ENCODE results near the gene PGRMC2.
A peak's percentile ranks its signal among the peaks of the same experiment; 100 is the strongest.

Gene PGRMC2

GRCh38 chr4:128308986-128309385 lies 21.4 kb upstream of the PGRMC2 start:
- DNase-seq (ENCODE audit: low spot score in 2 of 2) = no peak
- H3K4me3 Mint-ChIP-seq = no peak overlapping the region
- H3K9me3 Mint-ChIP-seq = no peaks in the 10 kb centered on the region
- no peaks in the 10 kb centered on the region for H3K4me1 Mint-ChIP-seq
- no peak for ATAC-seq
- no peaks in the 10 kb centered on the region for H3K36me3 Mint-ChIP-seq
- H3K27ac Mint-ChIP-seq = no peak overlapping the region

GRCh38 chr4:128307123-128307571 lies 19.5 kb upstream of the PGRMC2 start:
- Mint-ChIP-seq H3K27ac (no peak overlapping the region), H3K4me1 (no peaks in the 10 kb centered on the region), H3K36me3 (no peaks in the 10 kb centered on the region), H3K4me3 (no peak overlapping the region), H3K9me3 (no peaks in the 10 kb centered on the region)
- ATAC-seq = no peak
- no peak for DNase-seq (ENCODE audit: low spot score in 2 of 2)

- no peaks in the 10 kb centered on the region for H3K9me3 Mint-ChIP-seq
- H3K27ac Mint-ChIP-seq = no peak overlapping the region
- H3K36me3 Mint-ChIP-seq = no peaks in the 10 kb centered on the region
- DNase-seq (ENCODE audit: low spot score in 2 of 2) (no peak), ATAC-seq (no peak)
- no peaks in the 10 kb centered on the region for H3K4me1 Mint-ChIP-seq
- H3K4me3 Mint-ChIP-seq = no peak overlapping the region
These were observed 18.3 kb upstream of the PGRMC2 start for GRCh38 chr4:128305942-128306341.

GRCh38 chr4:128303986-128304385 lies 16.4 kb upstream of the PGRMC2 start:
- Mint-ChIP-seq H3K4me1 (no peaks in the 10 kb centered on the region), H3K9me3 (no peaks in the 10 kb centered on the region), H3K27ac (no peak overlapping the region), H3K36me3 (no peaks in the 10 kb centered on the region), H3K4me3 (no peak overlapping the region)
- no peak for DNase-seq (ENCODE audit: low spot score in 2 of 2)
- ATAC-seq = no peak

GRCh38 chr4:128303405-128303785 lies 15.8 kb upstream of the PGRMC2 start:
- H3K4me3 Mint-ChIP-seq = no peak overlapping the region
- H3K36me3 Mint-ChIP-seq = no peaks in the 10 kb centered on the region

GRCh38 chr4:128301979-128302378 lies 14.4 kb upstream of the PGRMC2 start:
- Mint-ChIP-seq H3K27ac (peak overlapping the region; percentile 8), H3K9me3 (no peaks in the 10 kb centered on the region), H3K4me1 (no peaks in the 10 kb centered on the region), H3K36me3 (no peaks in the 10 kb centered on the region), H3K4me3 (no peak overlapping the region)
- ATAC-seq = no peak
- no peak for DNase-seq (ENCODE audit: low spot score in 2 of 2)

More at GRCh38 chr4:128303405-128303785, 15.8 kb upstream of the PGRMC2 start:
- no peak overlapping the region for H3K27ac Mint-ChIP-seq
- DNase-seq (ENCODE audit: low spot score in 2 of 2) (no peak), ATAC-seq (no peak)
- H3K9me3 Mint-ChIP-seq = no peaks in the 10 kb centered on the region
- no peaks in the 10 kb centered on the region for H3K4me1 Mint-ChIP-seq

- no peak overlapping the region for H3K27ac Mint-ChIP-seq
- H3K4me3 Mint-ChIP-seq = no peak overlapping the region
These were observed 12.2 kb upstream of the PGRMC2 start for GRCh38 chr4:128299848-128300247.

GRCh38 chr4:128298852-128299251 lies 11.2 kb upstream of the PGRMC2 start:
- DNase-seq (ENCODE audit: low spot score in 2 of 2) (no peak), ATAC-seq (peak; percentile 57)
- no peak overlapping the region for H3K4me3 Mint-ChIP-seq
- H3K36me3 Mint-ChIP-seq = no peaks in the 10 kb centered on the region
- H3K4me1 Mint-ChIP-seq = no peaks in the 10 kb centered on the region
- no peak overlapping the region for H3K27ac Mint-ChIP-seq
- no peaks in the 10 kb centered on the region for H3K9me3 Mint-ChIP-seq

More at GRCh38 chr4:128299848-128300247, 12.2 kb upstream of the PGRMC2 start:
- Mint-ChIP-seq H3K36me3 (no peaks in the 10 kb centered on the region), H3K4me1 (no peaks in the 10 kb centered on the region), H3K9me3 (no peaks in the 10 kb centered on the region)
- ATAC-seq = no peak
- DNase-seq (ENCODE audit: low spot score in 2 of 2) = no peak

GRCh38 chr4:128298146-128298758 lies 10.6 kb upstream of the PGRMC2 start:
- Mint-ChIP-seq H3K4me3 (no peak overlapping the region), H3K36me3 (no peaks in the 10 kb centered on the region), H3K9me3 (no peaks in the 10 kb centered on the region), H3K27ac (no peak overlapping the region), H3K4me1 (no peaks in the 10 kb centered on the region)
- DNase-seq (ENCODE audit: low spot score in 2 of 2) (no peak), ATAC-seq (no peak)

GRCh38 chr4:128295255-128295654 lies 7.6 kb upstream of the PGRMC2 start:
- ATAC-seq (no peak), DNase-seq (ENCODE audit: low spot score in 2 of 2) (no peak)
- Mint-ChIP-seq H3K9me3 (no peaks in the 10 kb centered on the region), H3K36me3 (no peaks in the 10 kb centered on the region), H3K4me3 (no peak overlapping the region), H3K4me1 (no peaks in the 10 kb centered on the region), H3K27ac (no peak overlapping the region)

- DNase-seq (ENCODE audit: low spot score in 2 of 2) (no peak), ATAC-seq (no peak)
- Mint-ChIP-seq H3K4me1 (peaks cover 3% of the 10 kb centered on the region), H3K4me3 (no peak overlapping the region), H3K27ac (no peak overlapping the region), H3K9me3 (no peaks in the 10 kb centered on the region), H3K36me3 (no peaks in the 10 kb centered on the region)
These were observed 6.9 kb upstream of the PGRMC2 start for GRCh38 chr4:128294464-128294863.

- Mint-ChIP-seq H3K4me1 (peaks cover 12% of the 10 kb centered on the region), H3K4me3 (no peak overlapping the region), H3K27ac (no peak overlapping the region), H3K36me3 (peaks cover 11% of the 10 kb centered on the region), H3K9me3 (no peaks in the 10 kb centered on the region)
- ATAC-seq (no peak), DNase-seq (ENCODE audit: low spot score in 2 of 2) (no peak)
These were observed 4.7 kb upstream of the PGRMC2 start for GRCh38 chr4:128292349-128292748.

GRCh38 chr4:128291096-128291495 lies 3.5 kb upstream of the PGRMC2 start:
- no peak overlapping the region for H3K4me3 Mint-ChIP-seq
- no peaks in the 10 kb centered on the region for H3K9me3 Mint-ChIP-seq
- no peak overlapping the region for H3K27ac Mint-ChIP-seq
- H3K4me1 Mint-ChIP-seq = peaks cover 20% of the 10 kb centered on the region
- ATAC-seq = no peak
- DNase-seq (ENCODE audit: low spot score in 2 of 2) = no peak
- H3K36me3 Mint-ChIP-seq = peaks cover 20% of the 10 kb centered on the region

- H3K27ac Mint-ChIP-seq = no peak overlapping the region
- no peak overlapping the region for H3K4me3 Mint-ChIP-seq
- ATAC-seq = no peak
- H3K36me3 Mint-ChIP-seq = peaks cover 22% of the 10 kb centered on the region
- peaks cover 26% of the 10 kb centered on the region for H3K4me1 Mint-ChIP-seq
- no peaks in the 10 kb centered on the region for H3K9me3 Mint-ChIP-seq
- DNase-seq (ENCODE audit: low spot score in 2 of 2) = no peak
These were observed 2.9 kb upstream of the PGRMC2 start for GRCh38 chr4:128290526-128290925.

- Mint-ChIP-seq H3K9me3 (no peaks in the 10 kb centered on the region), H3K27ac (no peak overlapping the region), H3K4me1 (peaks cover 33% of the 10 kb centered on the region), H3K4me3 (no peak overlapping the region), H3K36me3 (peaks cover 22% of the 10 kb centered on the region)
- ATAC-seq (no peak), DNase-seq (ENCODE audit: low spot score in 2 of 2) (no peak)
These were observed 2.0 kb upstream of the PGRMC2 start for GRCh38 chr4:128289523-128290158.

- H3K9me3 Mint-ChIP-seq = no peaks in the 10 kb centered on the region
- peak overlapping the region; percentile 60 for H3K27ac Mint-ChIP-seq
- H3K36me3 Mint-ChIP-seq = peaks cover 32% of the 10 kb centered on the region
- ATAC-seq (no peak), DNase-seq (ENCODE audit: low spot score in 2 of 2) (peak in 1 of 2 donors; percentile 9)
- peak overlapping the region; percentile 74 for H3K4me3 Mint-ChIP-seq
- H3K4me1 Mint-ChIP-seq = peaks cover 33% of the 10 kb centered on the region
These were observed 1.1 kb upstream of the PGRMC2 start for GRCh38 chr4:128288689-128289106.
